GM19463 (cell line): ENCODE results near the gene ZSWIM7.
"Not testable (repeated sequence)": the region's sequence is repeated elsewhere in the genome, so short reads cannot be mapped to it uniquely, and the experiment has no call there.

ENCODE experiments used
- ATAC-seq: cut with Tn5 transposase; IDR thresholded peaks from one replicate; pipeline ENCODE4 v1.9.1; 2021; ENCODE audit warnings: mild to moderate bottlenecking, moderate library complexity; ENCODE audit not compliant: unreplicated experiment

The ZSWIM7 gene

DNA sequence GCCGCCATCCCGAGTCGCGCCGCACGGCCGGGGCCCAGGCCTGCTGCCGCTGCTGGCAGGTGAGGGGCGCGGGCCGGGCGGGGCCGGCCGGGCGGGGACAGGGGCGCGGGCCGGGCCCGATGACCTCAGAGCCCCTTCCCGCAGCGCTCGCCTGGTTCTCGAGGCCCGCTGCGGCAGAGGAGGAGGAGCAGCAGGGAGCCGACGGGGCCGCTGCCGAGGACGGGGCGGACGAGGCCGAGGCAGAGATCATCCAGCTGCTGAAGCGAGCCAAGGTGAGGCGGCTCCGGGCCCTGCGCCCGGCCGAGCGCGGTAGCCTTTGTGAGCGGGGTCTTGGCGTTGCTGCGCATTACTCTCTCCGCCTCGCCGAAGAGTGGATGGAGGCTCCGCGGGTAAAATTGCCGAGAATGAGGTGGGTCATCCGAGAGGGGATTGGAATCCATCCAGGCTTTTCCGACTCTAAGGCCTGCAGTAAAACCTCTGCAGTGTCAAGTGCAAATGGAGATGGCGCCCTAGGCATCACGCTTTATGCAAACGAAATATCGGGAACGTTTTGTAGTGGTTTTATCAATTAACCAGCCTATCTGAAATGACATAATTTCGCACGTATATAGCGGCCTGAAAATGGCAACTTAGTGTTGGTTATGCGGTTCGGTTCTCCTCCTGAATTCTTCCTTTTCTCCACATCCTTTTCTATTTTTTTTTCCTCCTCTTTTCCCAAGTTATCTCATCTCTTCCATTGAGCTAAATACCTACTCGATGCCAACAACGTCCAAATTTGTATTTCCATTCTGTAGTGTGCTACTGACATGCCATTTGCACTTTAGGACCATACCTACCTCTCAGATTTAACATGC, 697 bp upstream of the ZSWIM7 start:
- peak; percentile 29 for ATAC-seq

DNA sequence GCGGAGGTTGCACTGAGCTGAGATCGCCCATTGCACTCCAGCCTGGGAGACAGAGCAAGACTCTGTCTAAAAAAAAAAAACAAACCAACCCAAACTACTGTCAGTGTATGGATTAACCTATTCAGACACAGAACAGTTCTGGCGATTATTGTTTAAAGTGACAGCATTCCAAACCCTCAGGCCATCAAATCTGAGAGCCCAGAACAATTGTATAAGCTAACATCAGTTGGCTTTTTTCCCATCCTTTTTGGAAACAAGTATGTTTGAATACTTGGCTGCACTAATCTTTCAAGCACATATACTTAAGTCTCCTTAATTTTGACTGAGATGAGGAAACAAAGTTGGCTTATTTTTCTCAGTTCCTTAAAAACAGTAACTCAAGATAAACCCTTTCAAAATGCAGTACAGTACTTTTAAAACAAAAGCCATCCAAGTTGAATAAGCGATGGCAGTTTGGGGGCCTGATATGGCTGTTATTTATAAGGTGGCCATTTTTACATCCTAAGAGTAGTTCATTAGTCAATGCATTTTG, 1.4 kb downstream of the ZSWIM7 start:
- no peak for ATAC-seq

DNA sequence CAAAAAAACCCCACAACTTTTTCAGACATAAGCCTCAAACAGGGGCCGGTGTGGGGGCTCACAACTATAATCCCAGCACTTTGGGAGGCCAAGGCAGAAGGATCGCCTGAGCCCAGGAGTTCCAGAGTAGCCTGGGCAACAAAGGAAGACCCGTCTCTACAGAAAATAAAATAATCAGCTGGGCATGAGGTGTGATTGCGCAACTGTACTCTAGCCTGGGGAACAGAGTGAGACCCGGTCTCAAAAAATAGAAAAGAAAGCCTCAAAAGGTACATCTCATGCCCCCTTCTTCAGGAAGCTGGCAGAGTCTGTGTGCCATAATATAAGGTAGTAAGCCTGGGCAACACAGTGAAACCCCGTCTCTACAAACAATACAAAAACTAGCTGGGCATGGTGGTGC, 3.2 kb downstream of the ZSWIM7 start:
- ATAC-seq = no peak

DNA sequence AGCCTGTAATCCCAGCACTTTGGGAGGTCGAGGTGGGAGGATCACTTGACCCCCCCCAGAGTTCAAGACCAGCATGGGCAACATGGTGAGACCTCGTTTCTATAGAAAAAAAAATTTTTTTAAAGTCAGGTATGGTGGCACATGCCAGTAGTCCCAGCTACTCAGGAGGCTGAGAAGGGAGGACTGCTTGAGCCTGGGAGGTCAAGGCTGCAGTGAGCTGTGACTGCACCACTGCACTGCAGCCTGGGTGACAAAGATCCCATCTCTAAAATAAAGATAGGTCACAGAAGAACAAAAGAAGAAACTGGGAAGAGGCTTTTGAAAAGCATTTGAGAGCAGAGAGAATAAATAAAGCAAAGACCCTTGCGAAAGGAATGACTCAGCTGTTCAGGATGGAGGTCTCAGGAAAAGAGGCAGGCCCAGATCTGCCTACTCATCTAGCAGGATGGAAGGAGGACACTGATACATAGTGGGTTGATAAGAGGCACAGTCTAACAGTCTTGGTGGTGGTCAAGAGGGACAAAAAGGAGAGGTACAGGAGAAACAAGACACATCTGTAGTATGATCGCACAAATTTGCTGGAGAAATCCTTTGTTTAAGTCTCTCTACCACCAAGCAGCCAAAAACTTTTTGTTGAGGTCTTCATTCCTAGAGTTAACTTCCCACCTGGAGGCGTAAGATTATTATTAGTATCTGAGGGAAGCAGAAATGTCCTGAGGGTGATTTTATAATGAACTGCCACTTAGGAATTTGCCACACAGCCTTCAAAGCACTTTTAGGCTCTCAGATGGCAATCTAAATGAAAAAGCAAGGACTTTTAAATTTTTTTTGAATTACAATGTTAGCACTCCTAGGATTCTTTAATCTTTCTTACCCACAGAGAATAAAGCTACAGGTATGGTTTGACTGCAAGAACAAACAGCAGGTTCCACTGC, 17.6 kb downstream of the ZSWIM7 start:
- ATAC-seq = no peak

DNA sequence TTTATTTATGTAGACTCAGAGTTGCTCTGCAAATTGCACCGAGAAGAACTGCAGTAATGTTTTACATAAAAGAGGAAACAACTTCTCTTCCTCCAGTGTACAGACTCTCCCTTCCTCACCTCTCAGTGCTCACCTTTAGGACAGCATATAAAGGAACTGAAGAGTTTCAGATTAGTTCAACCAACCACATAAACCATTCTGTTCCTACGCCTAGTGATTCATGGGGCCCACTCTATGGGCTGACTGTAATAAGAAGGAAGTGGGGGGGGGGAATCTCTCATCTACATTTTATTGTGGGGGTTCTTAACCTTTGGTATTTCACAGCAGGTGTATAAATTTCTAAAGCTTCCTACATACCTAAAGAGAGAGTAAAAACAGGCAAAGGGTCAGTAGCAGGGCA, 18.3 kb downstream of the ZSWIM7 start:
- ATAC-seq = peak; percentile 90

DNA sequence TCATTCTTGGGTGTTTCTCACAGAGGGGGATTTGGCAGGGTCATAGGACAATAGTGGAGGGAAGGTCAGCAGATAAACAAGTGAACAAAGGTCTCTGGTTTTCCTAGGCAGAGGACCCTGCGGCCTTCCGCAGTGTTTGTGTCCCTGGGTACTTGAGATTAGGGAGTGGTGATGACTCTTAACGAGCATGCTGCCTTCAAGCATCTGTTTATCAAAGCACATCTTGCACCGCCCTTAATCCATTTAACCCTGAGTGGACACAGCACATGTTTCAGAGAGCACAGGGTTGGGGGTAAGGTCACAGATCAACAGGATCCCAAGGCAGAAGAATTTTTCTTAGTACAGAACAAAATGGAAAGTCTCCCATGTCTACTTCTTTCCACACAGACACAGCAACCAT, 20.5 kb downstream of the ZSWIM7 start:
- ATAC-seq = not testable (repeated sequence)

DNA sequence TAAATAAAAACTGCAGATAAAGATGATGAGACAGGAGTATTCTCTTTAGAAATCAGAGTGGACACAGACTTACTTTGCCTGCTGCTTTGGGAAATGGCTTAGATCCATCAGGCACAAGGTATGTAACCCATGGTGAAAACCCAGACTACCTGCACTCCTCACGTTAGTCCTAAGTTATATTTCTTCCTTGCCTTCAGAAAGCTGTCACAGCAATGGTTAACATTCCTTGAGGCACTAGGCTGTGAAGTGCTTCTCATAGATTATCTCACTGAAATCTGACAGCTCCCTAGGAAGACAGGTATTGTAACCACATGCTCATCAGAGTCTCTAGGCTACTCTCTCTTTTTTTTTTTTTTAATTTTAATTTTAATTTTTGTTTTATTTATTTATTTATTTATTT, 20.9 kb downstream of the ZSWIM7 start:
- ATAC-seq = no peak

DNA sequence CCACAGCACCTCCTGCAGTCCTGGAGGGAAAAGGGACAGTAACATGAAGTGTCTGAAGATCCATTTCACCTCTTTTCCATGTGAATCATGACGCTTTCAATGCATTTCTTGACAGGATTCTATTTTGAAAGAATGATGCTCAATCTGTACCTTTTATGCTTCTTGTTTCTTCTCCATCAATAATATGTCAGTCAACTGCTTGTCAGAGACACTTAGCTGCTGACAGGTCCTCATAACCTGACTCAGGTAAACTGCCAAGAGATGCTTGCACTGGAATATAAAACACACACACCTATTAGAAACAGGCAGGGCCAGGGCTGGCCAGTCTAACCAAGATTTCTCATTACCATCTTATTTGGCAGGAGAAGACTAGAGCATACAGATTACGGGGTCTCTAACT, 21.6 kb downstream of the ZSWIM7 start:
- no peak for ATAC-seq

DNA sequence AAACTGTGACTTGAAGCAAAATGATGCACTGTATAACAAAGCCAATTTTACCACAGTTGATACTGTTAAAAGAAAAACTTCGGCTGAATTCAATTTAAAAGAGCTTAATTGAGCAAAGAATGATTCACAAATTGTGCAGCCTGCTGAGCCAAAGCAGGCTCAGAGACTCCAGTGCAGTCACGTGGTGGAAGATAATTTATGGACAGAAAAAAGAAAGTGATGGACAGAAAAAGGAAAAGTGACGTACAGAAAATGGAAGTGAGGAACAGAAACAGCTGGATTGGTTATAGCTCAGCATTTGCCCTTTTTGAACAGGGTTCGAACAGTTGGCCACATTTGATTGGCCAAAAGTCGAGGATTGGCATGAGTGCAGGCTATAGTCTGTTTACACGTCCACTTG, 25.7 kb downstream of the ZSWIM7 start:
- ATAC-seq = no peak

DNA sequence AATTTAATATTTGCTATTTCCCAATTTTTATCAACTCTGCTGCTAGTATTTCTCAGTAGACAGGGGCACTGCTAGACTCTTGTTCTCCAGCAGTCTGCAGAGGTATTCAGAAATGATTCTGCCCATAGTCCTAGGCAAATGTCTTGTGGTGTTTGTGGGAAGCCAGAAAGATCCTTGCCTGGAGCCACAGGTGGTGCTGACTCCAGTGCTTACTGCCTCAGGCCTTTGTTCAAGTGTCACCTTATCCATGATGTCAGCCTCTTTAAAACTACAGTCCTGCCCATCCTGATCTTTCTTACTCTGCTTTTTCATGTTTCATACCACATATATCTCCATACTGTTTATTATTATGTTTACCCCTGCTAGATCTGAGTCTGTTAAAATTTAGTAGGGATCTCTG, 26.5 kb downstream of the ZSWIM7 start:
- ATAC-seq = no peak

DNA sequence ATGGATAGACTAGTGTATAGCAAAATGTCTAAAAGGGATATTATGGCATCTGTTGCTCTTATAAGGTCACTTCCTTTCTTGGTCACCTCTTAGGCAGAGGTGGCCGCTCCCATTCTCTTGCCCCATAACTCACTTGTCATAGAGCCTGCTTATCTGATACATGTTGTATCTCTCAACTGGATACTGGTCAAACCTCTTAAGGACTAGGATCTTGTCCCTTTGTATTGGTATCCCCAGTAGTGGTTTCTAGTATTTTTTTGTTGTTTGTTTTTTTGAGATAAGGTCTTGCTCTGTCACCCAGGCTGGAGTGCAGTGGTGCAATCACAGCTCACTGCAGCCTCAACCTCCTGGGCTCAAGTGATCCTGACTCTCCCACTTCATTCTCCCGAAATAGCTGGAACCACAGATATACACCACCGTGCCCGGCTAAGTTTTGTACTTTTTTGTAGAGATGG, 27.0 kb downstream of the ZSWIM7 start:
- ATAC-seq = no peak

DNA sequence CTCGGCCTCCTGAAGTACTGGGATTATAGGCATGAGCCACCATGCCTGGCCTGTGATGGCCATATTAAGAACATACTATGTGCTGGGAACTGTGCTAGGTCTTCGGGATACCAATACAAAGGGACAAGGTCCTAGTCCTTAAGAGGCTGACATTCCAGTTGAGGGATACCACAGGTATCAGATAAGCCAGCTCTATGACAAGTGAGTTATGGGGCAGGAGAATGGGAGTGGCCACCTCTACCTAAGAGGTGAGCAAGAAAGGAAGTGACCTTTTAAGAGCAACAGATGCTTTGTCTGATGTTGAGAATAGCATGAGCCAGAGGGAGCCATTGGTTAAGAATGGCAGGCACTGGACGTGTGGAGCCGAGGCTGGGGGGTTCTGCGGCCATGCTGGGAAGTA, 27.6 kb downstream of the ZSWIM7 start:
- no peak for ATAC-seq

DNA sequence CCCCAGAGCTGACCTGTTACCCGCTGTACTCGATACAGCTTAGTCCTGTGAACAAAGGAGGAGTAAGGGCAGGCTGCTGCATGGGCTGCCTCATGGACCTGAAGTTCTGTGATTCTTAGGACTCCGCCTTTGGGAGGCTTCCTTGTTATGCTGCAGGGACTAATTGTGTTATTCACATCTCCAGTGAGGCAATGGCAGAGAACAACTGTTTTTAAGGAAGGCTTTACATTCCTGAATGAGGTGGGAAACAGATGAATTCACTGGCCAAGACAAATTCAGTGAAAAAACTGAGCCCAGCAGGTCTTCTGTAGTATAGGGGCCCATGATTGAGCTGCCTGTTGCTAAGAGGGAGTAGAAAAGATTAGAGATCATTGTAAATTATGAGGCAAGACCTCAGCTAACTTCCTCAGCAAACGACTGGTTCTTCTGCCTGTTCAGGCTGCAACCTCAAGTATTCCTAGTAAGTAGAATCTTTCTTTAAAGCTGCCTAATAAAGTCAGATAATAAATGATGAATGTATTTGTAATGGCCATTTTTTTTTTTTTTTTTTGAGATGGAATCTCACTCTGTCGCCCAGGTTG, 28.3 kb downstream of the ZSWIM7 start:
- no peak for ATAC-seq

DNA sequence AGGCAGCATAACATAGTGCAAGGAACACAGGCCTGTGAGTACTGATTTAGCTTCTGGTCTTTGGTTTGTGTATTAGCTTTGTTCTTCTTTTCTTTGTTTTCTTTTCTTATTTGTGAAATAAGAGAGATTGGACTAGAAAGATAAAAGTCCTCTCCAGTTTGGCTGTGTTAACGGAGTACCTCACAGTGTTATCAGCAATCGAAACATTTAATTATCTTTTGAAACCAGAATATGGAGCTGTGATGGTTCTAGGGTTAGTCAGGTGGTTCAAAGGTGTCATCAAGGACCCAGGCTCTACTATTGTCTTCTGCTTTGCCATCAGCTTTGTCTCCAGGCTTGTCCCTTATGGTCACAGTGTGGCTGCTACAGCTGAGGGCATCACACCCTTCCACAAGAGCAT, 29.0 kb downstream of the ZSWIM7 start:
- no peak for ATAC-seq

DNA sequence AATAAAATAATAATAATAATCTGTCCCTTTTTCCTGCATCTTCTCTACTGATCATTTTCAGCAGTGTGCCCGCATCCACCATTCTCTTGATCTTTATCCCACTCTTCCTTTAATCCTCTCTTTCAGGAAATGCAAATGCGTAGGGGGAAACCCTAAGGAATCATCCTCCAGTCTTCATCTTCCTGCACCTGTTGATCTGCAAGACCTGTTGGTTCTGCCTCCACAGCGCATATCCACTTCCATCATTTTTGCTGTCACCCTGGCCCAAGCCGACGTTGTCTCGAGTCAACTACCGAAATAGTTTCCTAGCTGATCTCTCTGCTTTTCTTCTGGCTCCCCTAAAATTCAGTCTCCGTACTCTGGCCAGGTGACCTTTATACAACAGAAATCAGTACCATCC, 30.0 kb downstream of the ZSWIM7 start:
- no peak for ATAC-seq

DNA sequence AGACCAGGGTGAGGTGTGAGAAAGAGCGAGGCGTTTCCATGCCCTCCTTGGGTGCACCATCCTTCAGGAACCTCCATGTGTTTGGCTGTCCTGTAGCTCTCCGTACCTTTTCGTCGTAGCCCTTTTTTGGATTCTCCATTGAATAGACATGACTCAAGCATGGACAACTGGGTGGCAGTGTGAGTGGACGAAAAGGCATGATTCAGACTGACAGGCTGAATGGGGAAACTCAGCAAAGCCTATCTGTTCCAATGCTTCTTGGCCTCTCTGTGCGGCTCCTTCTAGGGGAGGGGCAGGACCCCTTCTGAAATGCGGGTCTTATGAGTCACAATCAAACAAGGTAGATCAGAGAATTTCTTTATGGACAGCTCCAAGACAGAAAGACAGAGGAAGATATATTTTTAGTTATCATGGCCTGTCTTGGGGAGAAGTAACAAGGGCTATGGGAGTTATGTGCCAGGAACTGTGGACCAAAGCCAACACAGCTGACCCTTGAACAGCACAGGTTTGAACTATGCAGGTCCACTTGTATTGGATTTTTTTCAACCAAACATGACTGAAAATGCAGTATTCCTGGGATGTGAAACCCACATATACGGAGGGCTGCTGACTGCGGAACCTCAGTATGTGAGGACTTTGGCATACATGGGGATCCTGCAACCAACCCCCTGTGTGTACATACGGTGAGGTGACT, 31.7 kb downstream of the ZSWIM7 start:
- ATAC-seq = no peak

DNA sequence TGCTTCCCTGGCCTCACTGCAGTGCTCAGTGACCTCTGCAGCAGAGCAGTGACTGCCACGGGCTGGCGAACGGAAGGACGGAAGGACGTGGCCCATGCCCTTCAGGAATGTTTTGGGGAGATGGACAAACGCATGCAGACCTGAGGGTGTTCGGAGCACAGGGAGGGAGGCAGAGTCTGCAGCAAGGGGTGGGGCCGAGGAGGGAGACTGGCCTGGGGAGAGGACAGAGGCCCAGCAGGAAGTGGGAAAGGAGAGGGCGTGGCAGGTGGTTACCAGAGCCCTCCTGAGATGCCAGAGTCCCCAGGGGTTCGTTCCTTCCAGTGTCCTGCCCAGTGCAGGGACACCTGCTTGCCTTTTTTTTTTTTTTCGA, 32.6 kb downstream of the ZSWIM7 start:
- ATAC-seq = no peak

DNA sequence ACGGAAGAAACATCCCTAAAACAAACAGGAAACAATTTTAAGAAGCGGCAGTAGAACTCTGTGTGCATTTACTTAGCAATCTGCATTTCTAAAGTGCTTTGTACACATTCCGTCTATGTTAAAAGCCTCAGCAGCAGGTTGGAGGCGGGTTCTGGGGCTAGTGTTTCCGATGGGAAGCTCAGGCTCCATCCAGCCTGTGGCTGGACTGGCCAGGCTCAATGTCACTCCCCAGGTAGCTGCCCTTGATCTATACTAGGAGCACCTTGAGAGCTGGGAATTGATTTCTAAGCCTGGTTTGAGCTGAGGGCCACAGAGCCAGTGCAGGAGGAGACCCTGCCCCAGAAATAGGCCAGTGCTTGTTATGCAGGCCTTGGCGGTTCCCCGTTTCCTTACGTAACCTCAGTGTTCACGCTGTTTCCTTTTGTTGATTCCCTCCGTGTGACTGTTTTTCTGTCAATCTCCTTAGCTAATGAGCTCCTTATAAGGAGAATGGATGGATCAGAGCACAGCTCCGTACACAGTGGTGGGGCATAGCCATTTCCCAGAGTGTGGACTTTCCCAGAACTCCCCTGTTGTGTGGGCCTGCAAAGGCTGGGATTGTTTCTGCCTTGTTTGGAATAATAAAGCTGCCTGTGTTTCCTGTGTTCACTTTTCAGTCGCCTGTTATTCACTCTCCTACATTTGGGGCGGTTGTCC, 33.2 kb downstream of the ZSWIM7 start:
- ATAC-seq = no peak

DNA sequence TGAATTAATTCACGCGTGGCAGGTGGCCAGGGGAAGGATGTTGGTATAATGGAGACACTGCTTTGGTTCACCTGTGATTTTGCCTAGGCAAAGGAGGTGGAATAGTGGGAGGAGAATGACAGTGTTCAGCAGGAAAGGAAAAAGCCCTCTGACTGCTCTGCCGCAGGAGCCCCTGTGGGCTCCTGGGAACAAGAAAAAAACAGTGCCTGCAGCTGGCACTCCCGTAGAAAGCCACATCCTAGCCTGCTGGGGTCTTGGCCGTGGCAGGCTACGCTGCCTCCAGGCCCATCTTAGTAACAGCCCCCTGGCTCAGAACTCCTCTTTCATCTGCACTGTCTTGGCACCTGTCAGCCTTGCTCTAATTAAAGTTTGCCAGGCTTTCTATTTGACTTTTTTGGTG, 34.0 kb downstream of the ZSWIM7 start:
- no peak for ATAC-seq

DNA sequence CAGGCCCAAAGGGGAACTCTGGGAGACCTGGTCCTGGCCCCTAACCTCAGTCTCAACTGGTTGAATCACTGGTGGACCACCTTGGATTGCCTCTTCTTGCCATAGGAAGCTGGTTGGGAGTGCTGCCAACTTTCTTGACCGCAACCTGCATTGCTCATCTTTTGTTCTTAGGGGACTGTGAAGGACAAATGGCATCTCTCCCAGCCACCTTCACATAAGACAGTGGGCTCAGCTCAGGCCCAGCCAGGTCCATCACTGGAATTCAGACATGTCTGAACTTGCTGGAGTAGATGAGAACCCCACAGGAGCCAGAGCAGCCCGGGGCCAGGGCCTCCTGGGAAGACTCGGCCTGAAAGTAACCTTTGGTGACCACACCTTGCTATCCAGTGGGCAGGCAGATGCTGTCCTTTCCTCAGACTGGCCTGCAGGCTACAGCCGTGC, 35.8 kb downstream of the ZSWIM7 start:
- no peak for ATAC-seq
